H1 (cell line): ENCODE data around the gene CST9L. TPM values are rescaled to one million over a fixed set of nuclear protein-coding genes. Genes with fewer than 3 reads are reported as not detected.

Experiments used
- CTCF ChIA-PET: fragments of 300-600 bp; sonication (Branson Sonifier 250); formaldehyde crosslinking; loops from one replicate; lab custom pipeline; 2021; ENCODE audit not compliant: partially characterized antibody; lab: Charles Lee
- POLR2A ChIA-PET: fragments of 300-600 bp; sonication (Branson Sonifier 250); formaldehyde crosslinking; loops from one replicate; lab custom pipeline; 2021; ENCODE audit warnings: inconsistent platforms; ENCODE audit not compliant: partially characterized antibody; lab: Charles Lee
- DNase-seq, 2 experiments: peaks; one replicate each; pipeline versions ENCODE4 v3.0.0 to v3.0.0-alpha.2; 2010 to 2022; ENCODE audit warnings: low spot score in 2 of 2, low read depth in 1 of 2, mixed read lengths in 1 of 2
- FAIRE-seq: peaks from 2 replicates; lab custom pipeline; 2011; peaks lifted over from hg19 to GRCh38; lab: Jason Lieb, UNC
- H2AFZ ChIP-seq: 2 replicates; pipeline ENCODE4 v1.8.1; 2012; ENCODE audit warnings: low read length, inconsistent platforms
- H2AK5ac ChIP-seq: 2 replicates; pipeline ENCODE4 v1.6.1; 2013; ENCODE audit warnings: low read depth, low read length
- H2BK120ac ChIP-seq: replicated peaks from 2 replicates; pipeline ENCODE3; 2013; ENCODE audit warnings: low read depth, low read length, inconsistent platforms
- H2BK12ac ChIP-seq: 2 replicates; pipeline ENCODE4 v1.6.1; 2013; ENCODE audit warnings: low read depth, low read length
- H2BK15ac ChIP-seq: 2 replicates; pipeline ENCODE4 v1.6.1; 2013; ENCODE audit warnings: low read length
- H2BK20ac ChIP-seq: 2 replicates; pipeline ENCODE4 v1.6.1; 2013; ENCODE audit warnings: low read length
- H2BK5ac ChIP-seq: 2 replicates; pipeline ENCODE4 v1.6.1; 2013; ENCODE audit warnings: low read depth, low read length
- H3K14ac ChIP-seq: 2 replicates; pipeline ENCODE4 v1.6.1; 2013; ENCODE audit warnings: inconsistent platforms; ENCODE audit not compliant: insufficient read length
- H3K18ac ChIP-seq: 2 replicates; pipeline ENCODE4 v1.6.1; 2013; ENCODE audit warnings: low read length; ENCODE audit errors: extremely low read depth
- H3K23ac ChIP-seq: 2 replicates; pipeline ENCODE4 v1.6.1; 2013; ENCODE audit warnings: inconsistent platforms; ENCODE audit not compliant: insufficient read length
- H3K23me2 ChIP-seq: 2 replicates; pipeline ENCODE4 v1.6.1; 2013; ENCODE audit warnings: low read depth, low read length
- H3K27ac ChIP-seq: 2 replicates; pipeline ENCODE4 v1.6.1; 2011; ENCODE audit warnings: low read depth, low read length, inconsistent platforms
- H3K27me3 ChIP-seq, 4 experiments: replicated peaks in 1 of 4; 1 replicate in 1 of 4; 2 replicates in 3 of 4; pipeline versions ENCODE4 v1.6.1 to v1.8.1; 2011 to 2013; ENCODE audit warnings: low read length in 3 of 4, mild to moderate bottlenecking in 3 of 4, inconsistent platforms in 2 of 4, mixed read lengths in 2 of 4, moderate library complexity in 1 of 4; ENCODE audit not compliant: control insufficient read depth in 3 of 4, insufficient read depth in 3 of 4; ENCODE audit errors: extremely low read depth in 1 of 4
- H3K36me3 ChIP-seq, 4 experiments: 2 replicates each; pipeline versions ENCODE4 v1.6.1 to v1.8.1; 2011 to 2013; ENCODE audit warnings: mild to moderate bottlenecking in 4 of 4, low read length in 3 of 4, moderate library complexity in 2 of 4, control low read depth in 1 of 4, inconsistent platforms in 1 of 4; ENCODE audit not compliant: insufficient read depth in 4 of 4, control insufficient read depth in 2 of 4
- H3K4ac ChIP-seq: replicated peaks from 2 replicates; pipeline ENCODE3; 2013; ENCODE audit warnings: low read length, low read depth, mixed read lengths, inconsistent platforms; ENCODE audit not compliant: insufficient read length
- H3K4me1 ChIP-seq, 4 experiments: replicated peaks in 1 of 4; 1 replicate in 1 of 4; 2 replicates in 3 of 4; pipeline versions ENCODE4 v1.6.1 to v1.8.1; 2011 to 2013; ENCODE audit warnings: low read length in 3 of 4, inconsistent platforms in 2 of 4, mixed read lengths in 1 of 4; ENCODE audit not compliant: insufficient read depth in 4 of 4, control insufficient read depth in 3 of 4
- H3K4me2 ChIP-seq, 2 experiments: 2 replicates each; pipeline versions ENCODE4 v1.6.1 to v1.8.1; 2011 to 2013; ENCODE audit warnings: low read depth in 2 of 2, low read length in 2 of 2, control low read depth in 1 of 2, inconsistent platforms in 1 of 2, mild to moderate bottlenecking in 1 of 2; ENCODE audit not compliant: insufficient read depth in 1 of 2
- H3K4me3 ChIP-seq, 4 experiments: fragments of 200-600, 300-600 bp in 1 of 4; sonication (generic), shearing (Covaris generic), sonication (Bioruptor Twin) in 1 of 4; 2 replicates each; pipeline versions ENCODE4 v1.5.1 to v1.8.1; 2011 to 2016; ENCODE audit warnings: low read length in 4 of 4, low read depth in 3 of 4, control low read depth in 2 of 4, inconsistent platforms in 2 of 4, mild to moderate bottlenecking in 2 of 4, mixed read lengths in 1 of 4, moderate library complexity in 1 of 4; ENCODE audit not compliant: insufficient read depth in 2 of 4; ENCODE audit errors: extremely low read depth in 1 of 4
- H3K56ac ChIP-seq: replicated peaks from 2 replicates; pipeline ENCODE3; 2013; ENCODE audit warnings: low read depth, mild to moderate bottlenecking, mixed read lengths, low read length, inconsistent platforms; ENCODE audit not compliant: insufficient read length
- H3K79me1 ChIP-seq: 2 replicates; pipeline ENCODE4 v1.6.1; 2013; ENCODE audit warnings: low read depth, low read length, control low read depth
- H3K79me2 ChIP-seq, 2 experiments: 2 replicates each; pipeline versions ENCODE4 v1.6.1 to v1.8.1; 2012 to 2013; ENCODE audit warnings: low read length in 2 of 2, mild to moderate bottlenecking in 2 of 2, inconsistent platforms in 1 of 2; ENCODE audit not compliant: insufficient read depth in 2 of 2, control insufficient read depth in 1 of 2
- H3K9ac ChIP-seq, 4 experiments: replicated peaks in 1 of 4; 1 replicate in 1 of 4; 2 replicates in 3 of 4; pipeline versions ENCODE4 v1.6.1 to v1.8.1; 2011 to 2013; ENCODE audit warnings: low read depth in 3 of 4, low read length in 3 of 4, control low read depth in 2 of 4, mild to moderate bottlenecking in 2 of 4, moderate library complexity in 2 of 4, inconsistent platforms in 1 of 4; ENCODE audit errors: extremely low read depth in 1 of 4
- H3K9me3 ChIP-seq, 2 experiments: 2 replicates each; pipeline versions ENCODE4 v1.6.1 to v1.8.1; 2012 to 2013; ENCODE audit warnings: mild to moderate bottlenecking in 2 of 2, moderate library complexity in 2 of 2, control low read depth in 1 of 2, inconsistent platforms in 1 of 2, low read depth in 1 of 2, low read length in 1 of 2, mixed read lengths in 1 of 2; ENCODE audit not compliant: insufficient read depth in 2 of 2
- H4K20me1 ChIP-seq, 2 experiments: replicated peaks in 1 of 2; 2 replicates each; pipeline versions ENCODE3 to v1.8.1; 2011 to 2013; ENCODE audit warnings: inconsistent platforms in 2 of 2, low read length in 2 of 2, mild to moderate bottlenecking in 1 of 2; ENCODE audit not compliant: insufficient read depth in 2 of 2, control insufficient read depth in 1 of 2
- H4K5ac ChIP-seq: 2 replicates; pipeline ENCODE4 v1.6.1; 2013; ENCODE audit warnings: low read length, low read depth, mixed read lengths, inconsistent platforms; ENCODE audit not compliant: insufficient read length
- H4K8ac ChIP-seq: 2 replicates; pipeline ENCODE4 v1.8.0; 2013; ENCODE audit warnings: mild to moderate bottlenecking, moderate library complexity, low read length, inconsistent platforms; ENCODE audit not compliant: insufficient read depth; ENCODE audit errors: extremely low read depth
- H4K91ac ChIP-seq: replicated peaks from 2 replicates; pipeline ENCODE3; 2013; ENCODE audit warnings: low read length, mixed read lengths, inconsistent platforms; ENCODE audit not compliant: insufficient read length
- BCL11A ChIP-seq, 2 experiments: IDR thresholded peaks; one replicate each; pipeline ENCODE4 v1.6.1; 2011; ENCODE audit warnings: low read depth in 2 of 2, low read length in 2 of 2, mild to moderate bottlenecking in 2 of 2
- HDAC6 ChIP-seq: IDR thresholded peaks from one replicate; pipeline ENCODE4 v1.7.1; 2012; ENCODE audit warnings: low read depth, mild to moderate bottlenecking, inconsistent platforms, low read length, moderate library complexity
- WGBS, 2 experiments: shearing (Covaris generic) in 1 of 2; methylation state at CpG; one replicate each; pipeline versions ENCODE4 v1.1.6 to v1.1.7; 2013 to 2015; ENCODE audit warnings: low lambda C conversion rate in 2 of 2, mixed read lengths in 2 of 2, inconsistent platforms in 1 of 2, low coverage in 1 of 2, missing lambda C conversion rate in 1 of 2; ENCODE audit not compliant: insufficient replicate concordance in 2 of 2, insufficient coverage in 1 of 2, insufficient read length in 1 of 2; ENCODE audit errors: extremely low coverage in 1 of 2, missing lambda C conversion rate in 1 of 2; 5-methylcytosine and 5-hydroxymethylcytosine counted together
- polyA plus RNA-seq, 7 experiments: library from polyadenylated mRNA; depleted of rRNA in 3 of 7; stranded (reverse) in 5 of 7; unstranded in 2 of 7; fragments of >200 nt in 5 of 7; fragments of 200-250 nt in 2 of 7; gene quantifications; 1 replicate in 5 of 7; 2 replicates in 1 of 7; 4 replicates in 1 of 7; pipeline versions ENCODE4 v1.2.1 to v1.2.3, GENCODE V29; 2011 to 2013; ENCODE audit warnings: missing spikeins in 2 of 7, mixed read lengths in 2 of 7
- total RNA-seq: library from RNA; stranded (reverse); fragmentation: NEBNext Ultra II Directional; extraction: Animal tissue kit (Norgen Biotek cat#: 25700); gene quantifications from 2 replicates; pipeline ENCODE4 v1.2.1, GENCODE V29; 2021

The CST9L gene
- total and polyA plus RNA-seq, 2 of the 8 experiments (the other 6 are each of a cell fraction or from before 2014, with no cell fraction given), result not detected

- Histone ChIP-seq H3K14ac (no peak overlapping the region), H3K9ac (no peak overlapping the region), H3K4me2 (no peak overlapping the region), H3K79me1 (no peaks in the 10 kb centered on the region), H3K4ac (no peak overlapping the region), H4K5ac (no peak overlapping the region), H2BK15ac (no peak overlapping the region; the same call in 1 of the 2 replicates), H2BK5ac (no peak overlapping the region), H2BK120ac (no peak overlapping the region), H3K9me3 (no peaks in the 10 kb centered on the region), H4K91ac (no peak overlapping the region), H3K4me3 (no peak overlapping the region), H2AFZ (no peak overlapping the region), H3K36me3 (no peaks in the 10 kb centered on the region), H3K27me3 (no peaks in the 10 kb centered on the region; a peak in 1 of 7 replicates), H2AK5ac (no peak overlapping the region), H3K79me2 (no peaks in the 10 kb centered on the region), H3K4me1 (no peaks in the 10 kb centered on the region), H2BK12ac (no peak overlapping the region; the same call in 1 of the 2 replicates), H3K27ac (no peak overlapping the region), H3K56ac (no peak overlapping the region), H3K23ac (no peak overlapping the region), H4K8ac (no peak overlapping the region), H4K20me1 (no peaks in the 10 kb centered on the region), H2BK20ac (no peak overlapping the region), H3K23me2 (no peaks in the 10 kb centered on the region), H3K18ac (no peak overlapping the region)
- POLR2A ChIA-PET, result no interaction called here
- DNase-seq (no peak), FAIRE-seq (no peak)
- 90% methylated on average over 2 of the region's 2 CpGs; no CpG with 5 or more reads in 1 of the 2 experiments for WGBS, 2 experiments
- no peak for TF ChIP-seq HDAC6
- no peak for TF ChIP-seq BCL11A (IDR thresholded peaks at IDR 0.05; ENCODE audit: low read depth in 2 of 2, low read length in 2 of 2)
- CTCF ChIA-PET, result interaction anchor here (1.3 to 18.5 kb wide), 3 partner anchors 36 to 186 kb away, joined by 3 to 328 read pairs (median 5); partner anchors contain the start of genes CST11 and CSTL1
Observed at GRCh38 chr20:23602241-23602640, 34.0 kb upstream of the CST9L start.
